Naive thymus-derived CD8-positive, alpha-beta T cell (primary cell): ENCODE results near the gene MTR. TPM values are rescaled to one million over a fixed set of nuclear protein-coding genes. Genes with fewer than 3 reads are reported as not detected.
A peak's percentile ranks its signal among the peaks of the same experiment; 100 is the strongest.

Experiments
- ATAC-seq, 2 donors: fragments of 150-1000 bp; cut with Tn5 transposase in 1 of 2; sonication (Bioruptor Pico), chemical (Tn5 transposase) in 1 of 2; 1 replicate in 1 of 2; 2 replicates in 1 of 2; pipeline ENCODE4 v1.10.0; 2021; ENCODE audit warnings: mild to moderate bottlenecking in 2 of 2, moderate library complexity in 2 of 2
- POLR2A ChIA-PET: fragments of 350-600 bp; sonication (Branson Sonifier 250); formaldehyde crosslinking; loops from one replicate; lab custom pipeline; 2021; ENCODE audit warnings: antibody characterized with exemption; lab: Charles Lee
- DNase-seq, 10 donors: peaks; one replicate each; pipeline versions ENCODE4 v3.0.0 to v3.0.0-alpha.2; 2020 to 2022
- H3K27ac Mint-ChIP-seq, 10 donors: one replicate each; pipeline ENCODE4 v1.8.0; 2020 to 2022; ENCODE audit warnings: mild to moderate bottlenecking in 10 of 10, mixed read lengths in 10 of 10, moderate library complexity in 4 of 10, inconsistent platforms in 1 of 10
- H3K27me3 Mint-ChIP-seq, 5 donors: one replicate each; pipeline ENCODE4 v1.8.0; 2021 to 2022; ENCODE audit warnings: mixed read lengths in 5 of 5
- H3K36me3 Mint-ChIP-seq, 3 donors: one replicate each; pipeline ENCODE4 v1.8.0; 2020 to 2022; ENCODE audit warnings: mixed read lengths in 3 of 3, mild to moderate bottlenecking in 2 of 3, inconsistent platforms in 1 of 3
- H3K4me1 Mint-ChIP-seq, 4 donors: one replicate each; pipeline ENCODE4 v1.8.0; 2021 to 2022; ENCODE audit warnings: mixed read lengths in 4 of 4
- H3K4me3 Mint-ChIP-seq, 10 donors: one replicate each; pipeline ENCODE4 v1.8.0; 2020 to 2022; ENCODE audit warnings: mild to moderate bottlenecking in 10 of 10, mixed read lengths in 10 of 10, moderate library complexity in 6 of 10, inconsistent platforms in 1 of 10
- H3K9me3 Mint-ChIP-seq, 9 donors: one replicate each; pipeline ENCODE4 v1.8.0; 2020 to 2022; ENCODE audit warnings: mixed read lengths in 9 of 9, mild to moderate bottlenecking in 3 of 9, inconsistent platforms in 1 of 9, moderate library complexity in 1 of 9
- polyA plus RNA-seq, 3 donors: library from polyadenylated mRNA; unstranded; fragments of 300-500 nt; fragmentation: Illumina TruSeq; gene quantifications; one replicate each; pipeline ENCODE4 v1.2.3, GENCODE V29; 2021
- total RNA-seq, 8 experiments: library from RNA in 2 of 8; stranded (reverse) in 2 of 8; gene quantifications; one replicate each; pipeline ENCODE4 v1.2.3 and lab custom pipeline; 2021 to 2026

MTR gene
- total and polyA plus RNA-seq, 5 experiments from 2014 or later = 14.8 to 67.9 (median 25.6) TPM

- ATAC-seq = no peak
- POLR2A ChIA-PET = no interaction called here
Observed at GRCh38 chr1:236812334-236813030, 17.4 kb downstream of the MTR start.

GRCh38 chr1:236815941-236816340 is 20.8 kb downstream of the MTR start:
- Mint-ChIP-seq H3K27me3 (no peaks in the 10 kb centered on the region), H3K27ac (peak overlapping the region in 1 of 10 donors; percentile 26)
- POLR2A ChIA-PET = no interaction called here

More at GRCh38 chr1:236812334-236813030, 17.4 kb downstream of the MTR start:
- peaks cover 10 to 94% (median 43%) of the 10 kb centered on the region in 3 donors for H3K36me3 Mint-ChIP-seq
- no peaks in the 10 kb centered on the region for H3K9me3 Mint-ChIP-seq
- H3K4me1 Mint-ChIP-seq = peaks cover 0 to 7% (median 2%) of the 10 kb centered on the region in 4 donors
- H3K27me3 Mint-ChIP-seq = no peaks in the 10 kb centered on the region
- no peak for DNase-seq
- peak overlapping the region in 1 of 10 donors; percentile 27 for H3K27ac Mint-ChIP-seq
- H3K4me3 Mint-ChIP-seq = no peak overlapping the region

GRCh38 chr1:236819856-236820255 is 24.8 kb downstream of the MTR start:
- Mint-ChIP-seq H3K36me3 (peaks cover 0 to 94% (median 34%) of the 10 kb centered on the region in 3 donors), H3K27me3 (no peaks in the 10 kb centered on the region), H3K27ac (peak overlapping the region in 4 of 10 donors; percentile 1 to 68 (median 34)), H3K9me3 (no peaks in the 10 kb centered on the region), H3K4me1 (peaks cover 8 to 39% (median 19%) of the 10 kb centered on the region in 4 donors), H3K4me3 (no peak overlapping the region)
- DNase-seq = no peak
- no peak for ATAC-seq
- POLR2A ChIA-PET = no interaction called here

More at GRCh38 chr1:236815941-236816340, 20.8 kb downstream of the MTR start:
- Mint-ChIP-seq H3K9me3 (no peaks in the 10 kb centered on the region), H3K4me3 (no peak overlapping the region), H3K4me1 (peaks cover 2 to 22% (median 12%) of the 10 kb centered on the region in 4 donors), H3K36me3 (peaks cover 5 to 94% (median 40%) of the 10 kb centered on the region in 3 donors)
- DNase-seq (no peak), ATAC-seq (no peak)

- Mint-ChIP-seq H3K27ac (peak overlapping the region in 2 of 10 donors; percentile 46 to 60), H3K4me1 (peaks cover 8 to 39% (median 21%) of the 10 kb centered on the region in 4 donors), H3K9me3 (no peaks in the 10 kb centered on the region), H3K27me3 (no peaks in the 10 kb centered on the region), H3K36me3 (peaks cover 0 to 95% (median 36%) of the 10 kb centered on the region in 3 donors), H3K4me3 (no peak overlapping the region)
- no peak for DNase-seq
- POLR2A ChIA-PET = no interaction called here
- ATAC-seq = no peak
Observed at GRCh38 chr1:236821091-236821627, 26.1 kb downstream of the MTR start.

GRCh38 chr1:236823559-236823958 is 28.5 kb downstream of the MTR start:
- Mint-ChIP-seq H3K4me3 (no peak overlapping the region), H3K27ac (no peak overlapping the region), H3K36me3 (peaks cover 0 to 95% (median 40%) of the 10 kb centered on the region in 3 donors), H3K27me3 (no peaks in the 10 kb centered on the region), H3K4me1 (peaks cover 6 to 34% (median 20%) of the 10 kb centered on the region in 4 donors), H3K9me3 (no peaks in the 10 kb centered on the region)
- DNase-seq (no peak), ATAC-seq (no peak)
- POLR2A ChIA-PET = no interaction called here

GRCh38 chr1:236829085-236829484 is 34.0 kb downstream of the MTR start:
- H3K36me3 Mint-ChIP-seq = peaks cover 0 to 93% (median 27%) of the 10 kb centered on the region in 3 donors
- H3K27ac Mint-ChIP-seq = no peak overlapping the region
- POLR2A ChIA-PET = no interaction called here
- DNase-seq = no peak
- no peak for ATAC-seq
- H3K4me3 Mint-ChIP-seq = no peak overlapping the region
- no peaks in the 10 kb centered on the region for H3K9me3 Mint-ChIP-seq
- H3K4me1 Mint-ChIP-seq = peaks cover 0 to 9% (median 5%) of the 10 kb centered on the region in 4 donors
- H3K27me3 Mint-ChIP-seq = no peaks in the 10 kb centered on the region

GRCh38 chr1:236830116-236830515 is 35.0 kb downstream of the MTR start:
- DNase-seq (no peak), ATAC-seq (no peak)
- Mint-ChIP-seq H3K27me3 (no peaks in the 10 kb centered on the region), H3K36me3 (peaks cover 6 to 94% (median 31%) of the 10 kb centered on the region in 3 donors), H3K4me1 (peaks cover 2 to 11% (median 7%) of the 10 kb centered on the region in 4 donors), H3K9me3 (no peaks in the 10 kb centered on the region), H3K27ac (peak overlapping the region in 1 of 10 donors; percentile 15), H3K4me3 (no peak overlapping the region)
- POLR2A ChIA-PET = no interaction called here

- no peak for DNase-seq
- no peaks in the 10 kb centered on the region for H3K27me3 Mint-ChIP-seq
- H3K9me3 Mint-ChIP-seq = no peaks in the 10 kb centered on the region
- no peak overlapping the region for H3K4me3 Mint-ChIP-seq
- H3K4me1 Mint-ChIP-seq = peaks cover 2 to 14% (median 12%) of the 10 kb centered on the region in 4 donors
- H3K27ac Mint-ChIP-seq = peak overlapping the region in 1 of 10 donors; percentile 15
- ATAC-seq = no peak
- POLR2A ChIA-PET = no interaction called here
- peaks cover 6 to 94% (median 28%) of the 10 kb centered on the region in 3 donors for H3K36me3 Mint-ChIP-seq
Observed at GRCh38 chr1:236830560-236830959, 35.5 kb downstream of the MTR start.

GRCh38 chr1:236833575-236833974 is 38.5 kb downstream of the MTR start:
- H3K4me1 Mint-ChIP-seq = peaks cover 2 to 24% (median 18%) of the 10 kb centered on the region in 4 donors
- no peak for DNase-seq
- ATAC-seq = no peak
- peaks cover 6 to 95% (median 26%) of the 10 kb centered on the region in 3 donors for H3K36me3 Mint-ChIP-seq
- H3K4me3 Mint-ChIP-seq = no peak overlapping the region
- no peaks in the 10 kb centered on the region for H3K9me3 Mint-ChIP-seq
- no peaks in the 10 kb centered on the region for H3K27me3 Mint-ChIP-seq
- H3K27ac Mint-ChIP-seq = peak overlapping the region in 3 of 10 donors; percentile 0 to 76 (median 10)
- POLR2A ChIA-PET = no interaction called here

- Mint-ChIP-seq H3K36me3 (peaks cover 10 to 94% (median 27%) of the 10 kb centered on the region in 3 donors), H3K27me3 (no peaks in the 10 kb centered on the region), H3K9me3 (no peaks in the 10 kb centered on the region), H3K4me1 (peaks cover 2 to 24% (median 18%) of the 10 kb centered on the region in 4 donors), H3K27ac (peak overlapping the region in 7 of 10 donors; percentile 11 to 93 (median 40)), H3K4me3 (no peak overlapping the region)
- POLR2A ChIA-PET = no interaction called here
- ATAC-seq (no peak), DNase-seq (no peak)
Observed at GRCh38 chr1:236834876-236835275, 39.8 kb downstream of the MTR start.

- Mint-ChIP-seq H3K36me3 (peaks cover 15 to 95% (median 31%) of the 10 kb centered on the region in 3 donors), H3K9me3 (no peaks in the 10 kb centered on the region), H3K4me1 (peaks cover 2 to 24% (median 18%) of the 10 kb centered on the region in 4 donors), H3K4me3 (no peak overlapping the region), H3K27me3 (no peaks in the 10 kb centered on the region), H3K27ac (peak overlapping the region in 8 of 10 donors; percentile 11 to 93 (median 46))
- no peak for ATAC-seq
- POLR2A ChIA-PET = no interaction called here
- DNase-seq = no peak
Observed at GRCh38 chr1:236835491-236835890, 40.4 kb downstream of the MTR start.

GRCh38 chr1:236836157-236836556 is 41.1 kb downstream of the MTR start:
- Mint-ChIP-seq H3K27ac (peak overlapping the region in 7 of 10 donors; percentile 31 to 93 (median 72)), H3K4me1 (peaks cover 2 to 24% (median 18%) of the 10 kb centered on the region in 4 donors), H3K4me3 (peak overlapping the region in 3 of 10 donors; percentile 34 to 66 (median 41)), H3K36me3 (peaks cover 15 to 95% (median 34%) of the 10 kb centered on the region in 3 donors), H3K9me3 (no peaks in the 10 kb centered on the region), H3K27me3 (no peaks in the 10 kb centered on the region)
- ATAC-seq (peak; percentile 49 to 64), DNase-seq (peak in 1 of 10 donors; percentile 17)
- POLR2A ChIA-PET = interaction anchor here (1.1 kb wide), 1 partner anchor 41 kb away, joined by 3 read pairs; the partner anchor contains the start of gene MTR

GRCh38 chr1:236837115-236837514 is 42.0 kb downstream of the MTR start:
- peak overlapping the region in 1 of 10 donors; percentile 56 for H3K27ac Mint-ChIP-seq
- H3K27me3 Mint-ChIP-seq = no peaks in the 10 kb centered on the region
- peaks cover 19 to 95% (median 39%) of the 10 kb centered on the region in 3 donors for H3K36me3 Mint-ChIP-seq
- H3K9me3 Mint-ChIP-seq = no peaks in the 10 kb centered on the region
- DNase-seq (no peak), ATAC-seq (no peak)
- H3K4me3 Mint-ChIP-seq = no peak overlapping the region
- POLR2A ChIA-PET = interaction anchor here (1.1 kb wide), 1 partner anchor 42 kb away, joined by 3 read pairs; the partner anchor contains the start of gene MTR
- peaks cover 2 to 24% (median 18%) of the 10 kb centered on the region in 4 donors for H3K4me1 Mint-ChIP-seq
